Measurements from ENCODE around the gene DOP1B. TPM values are rescaled to one million over a fixed set of nuclear protein-coding genes. Genes with fewer than 3 reads are reported as not detected.

DOP1B gene
- total and polyA plus RNA-seq, 5 donors, result 1.7 to 8.1 (median 7.0) TPM

- H3K27me3 ChIP-seq (ENCODE audit: control insufficient read depth, insufficient read depth), result no peaks in the 10 kb centered on the region
- H3K4me3 ChIP-seq (ENCODE audit: low read length), result no peak overlapping the region
- no peak overlapping the region for H3K27ac ChIP-seq (ENCODE audit: low read length)
- 87% methylated on average over 7 of the region's 7 CpGs for WGBS
- ATAC-seq, result no peak
- no peak for DNase-seq
- H3K9me3 ChIP-seq (ENCODE audit: control insufficient read depth, low read length), result no peaks in the 10 kb centered on the region
- H3K4me1 ChIP-seq (ENCODE audit: control insufficient read depth, insufficient read depth, low read length), result peaks cover 5% of the 10 kb centered on the region
- intact Hi-C loops (cut with DNase I), result no loop called here
Measured at GRCh38 chr21:36175771-36176565, 19.3 kb downstream of the DOP1B start.

- Histone ChIP-seq H3K4me1 (ENCODE audit: control insufficient read depth, insufficient read depth, low read length) (no peaks in the 10 kb centered on the region), H3K27me3 (ENCODE audit: control insufficient read depth, insufficient read depth) (no peaks in the 10 kb centered on the region), H3K9me3 (ENCODE audit: control insufficient read depth, low read length) (no peaks in the 10 kb centered on the region), H3K27ac (ENCODE audit: low read length) (no peak overlapping the region), H3K4me3 (ENCODE audit: low read length) (no peak overlapping the region)
- DNase-seq, result no peak
- WGBS, result 86% methylated on average over 2 of the region's 2 CpGs
- no peak for ATAC-seq
- intact Hi-C loops (cut with DNase I), result no loop called here
Measured at GRCh38 chr21:36178349-36178748, 21.7 kb downstream of the DOP1B start.

DNA sequence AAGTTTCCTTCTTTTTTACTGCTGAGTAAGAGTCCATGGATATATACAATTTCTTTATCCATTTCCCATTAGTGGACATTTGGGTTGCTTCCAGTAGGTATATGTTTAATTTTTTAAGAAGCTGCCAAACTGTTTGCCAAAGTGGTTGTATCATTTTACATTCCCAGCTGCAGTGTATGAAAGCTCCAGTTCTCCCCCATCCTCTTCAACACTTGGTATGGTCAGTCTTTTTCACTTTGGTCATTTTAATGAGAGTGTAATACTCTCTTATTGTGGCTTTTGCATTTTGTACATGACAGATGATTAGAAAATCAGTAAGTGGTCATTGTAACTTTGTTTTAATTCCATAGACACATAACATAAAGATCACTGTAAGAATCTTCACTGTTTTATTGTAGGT lies 22.5 kb downstream of the DOP1B start:
- no peak overlapping the region for H3K4me3 ChIP-seq (ENCODE audit: low read length)
- ATAC-seq, result no peak
- no peak overlapping the region for H3K27ac ChIP-seq (ENCODE audit: low read length)
- no peaks in the 10 kb centered on the region for H3K4me1 ChIP-seq (ENCODE audit: control insufficient read depth, insufficient read depth, low read length)
- intact Hi-C loops (cut with DNase I), result no loop called here
- H3K27me3 ChIP-seq (ENCODE audit: control insufficient read depth, insufficient read depth), result no peaks in the 10 kb centered on the region
- DNase-seq, result no peak
- no peaks in the 10 kb centered on the region for H3K9me3 ChIP-seq (ENCODE audit: control insufficient read depth, low read length)

- H3K4me3 ChIP-seq (ENCODE audit: low read length), result no peak overlapping the region
- no peak overlapping the region for H3K27ac ChIP-seq (ENCODE audit: low read length)
- H3K27me3 ChIP-seq (ENCODE audit: control insufficient read depth, insufficient read depth), result no peaks in the 10 kb centered on the region
- DNase-seq, result no peak
- H3K4me1 ChIP-seq (ENCODE audit: control insufficient read depth, insufficient read depth, low read length), result no peaks in the 10 kb centered on the region
- 94% methylated on average over 5 of the region's 5 CpGs for WGBS
- no peaks in the 10 kb centered on the region for H3K9me3 ChIP-seq (ENCODE audit: control insufficient read depth, low read length)
- no peak for ATAC-seq
- intact Hi-C loops (cut with DNase I), result no loop called here
Measured at GRCh38 chr21:36180963-36181362, 24.3 kb downstream of the DOP1B start.

DNA sequence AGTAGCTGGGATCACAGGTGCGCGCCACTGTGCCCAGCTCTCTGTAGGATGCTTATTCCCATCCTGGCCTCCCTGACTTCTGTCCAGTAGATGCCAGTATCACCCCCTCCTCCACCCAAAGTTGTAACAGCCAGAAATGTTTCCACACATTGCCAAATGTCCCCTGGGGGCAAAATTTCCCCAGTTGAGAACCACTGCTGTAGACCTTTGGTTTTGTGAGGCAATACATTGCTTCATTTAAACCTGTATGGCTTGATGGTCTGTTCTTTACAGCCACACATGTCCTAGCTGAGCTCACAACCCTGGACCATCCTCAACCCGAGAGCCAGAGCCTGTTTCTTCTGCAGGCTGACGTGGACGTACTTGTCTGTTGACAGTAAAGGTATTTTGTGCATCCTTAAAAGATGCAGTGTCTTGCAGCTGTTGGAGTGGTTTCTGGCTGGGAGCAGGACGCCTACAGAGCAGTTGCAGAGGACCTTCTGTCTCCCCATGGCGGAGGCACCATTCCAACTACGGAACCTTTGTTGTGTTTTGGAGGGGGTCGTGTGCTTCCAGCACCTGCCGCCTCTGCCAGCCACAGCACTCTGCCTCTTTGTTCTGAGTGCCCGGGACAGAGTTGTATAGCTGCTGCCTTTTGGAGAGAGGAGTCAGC lies 26.6 kb downstream of the DOP1B start:
- Histone ChIP-seq H3K4me3 (ENCODE audit: low read length) (no peak overlapping the region), H3K27ac (ENCODE audit: low read length) (no peak overlapping the region), H3K4me1 (ENCODE audit: control insufficient read depth, insufficient read depth, low read length) (no peaks in the 10 kb centered on the region), H3K27me3 (ENCODE audit: control insufficient read depth, insufficient read depth) (no peaks in the 10 kb centered on the region), H3K9me3 (ENCODE audit: control insufficient read depth, low read length) (no peaks in the 10 kb centered on the region)
- DNase-seq, result no peak
- no peak for ATAC-seq
- intact Hi-C loops (cut with DNase I), result no loop called here
- WGBS, result 89% methylated on average over 11 of the region's 11 CpGs

DNA sequence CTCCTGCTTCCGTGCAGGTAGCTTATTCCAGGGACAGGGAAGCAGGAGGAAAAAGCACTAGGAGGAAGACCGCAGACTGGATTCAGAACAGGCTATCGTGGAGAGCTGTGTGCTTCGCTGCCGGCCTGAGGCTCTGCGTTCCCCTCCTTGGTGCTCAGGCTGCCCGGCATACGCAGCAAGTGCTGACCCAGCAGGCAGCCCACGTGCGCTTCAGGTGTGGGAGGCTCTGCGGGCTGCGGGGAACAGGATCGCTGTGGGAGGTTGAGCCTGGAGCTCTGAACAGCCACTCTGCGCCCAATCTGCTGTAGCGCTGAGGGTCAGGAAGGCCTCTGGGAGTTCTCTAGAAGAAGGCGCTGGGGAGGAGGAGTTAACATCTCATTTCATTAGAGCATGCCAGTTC lies 27.9 kb downstream of the DOP1B start:
- no peaks in the 10 kb centered on the region for H3K9me3 ChIP-seq (ENCODE audit: control insufficient read depth, low read length)
- intact Hi-C loops (cut with DNase I), result no loop called here
- no peaks in the 10 kb centered on the region for H3K27me3 ChIP-seq (ENCODE audit: control insufficient read depth, insufficient read depth)
- DNase-seq, result no peak
- ATAC-seq, result no peak
- H3K4me3 ChIP-seq (ENCODE audit: low read length), result no peak overlapping the region
- WGBS, result 89% methylated on average over 16 of the region's 16 CpGs
- peaks cover 2% of the 10 kb centered on the region for H3K4me1 ChIP-seq (ENCODE audit: control insufficient read depth, insufficient read depth, low read length)
- H3K27ac ChIP-seq (ENCODE audit: low read length), result no peak overlapping the region

DNA sequence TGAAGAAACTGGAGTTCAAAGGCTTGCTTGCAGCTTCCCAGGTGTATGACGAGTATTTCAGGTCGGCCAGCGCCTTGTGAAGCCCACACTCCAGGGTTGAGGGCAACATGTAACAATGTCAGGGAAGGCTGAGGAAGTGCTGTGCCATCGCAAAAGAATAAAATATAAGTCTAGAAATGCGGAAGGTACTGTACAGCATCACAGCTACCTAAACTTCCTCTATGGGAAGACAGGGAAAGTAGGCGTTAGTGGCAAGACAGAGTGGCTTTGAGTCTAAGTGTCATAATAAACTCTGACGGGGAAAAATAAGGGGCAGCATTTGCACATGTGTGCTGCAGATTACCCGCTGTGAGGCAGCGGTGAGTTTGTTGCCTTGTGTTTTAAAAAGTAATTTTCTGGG lies 28.9 kb downstream of the DOP1B start:
- ATAC-seq, result no peak
- peaks cover 2% of the 10 kb centered on the region for H3K4me1 ChIP-seq (ENCODE audit: control insufficient read depth, insufficient read depth, low read length)
- no peaks in the 10 kb centered on the region for H3K27me3 ChIP-seq (ENCODE audit: control insufficient read depth, insufficient read depth)
- H3K9me3 ChIP-seq (ENCODE audit: control insufficient read depth, low read length), result no peaks in the 10 kb centered on the region
- H3K27ac ChIP-seq (ENCODE audit: low read length), result no peak overlapping the region
- no peak for DNase-seq
- 92% methylated on average over 9 of the region's 9 CpGs for WGBS
- H3K4me3 ChIP-seq (ENCODE audit: low read length), result no peak overlapping the region
- intact Hi-C loops (cut with DNase I), result no loop called here

DNA sequence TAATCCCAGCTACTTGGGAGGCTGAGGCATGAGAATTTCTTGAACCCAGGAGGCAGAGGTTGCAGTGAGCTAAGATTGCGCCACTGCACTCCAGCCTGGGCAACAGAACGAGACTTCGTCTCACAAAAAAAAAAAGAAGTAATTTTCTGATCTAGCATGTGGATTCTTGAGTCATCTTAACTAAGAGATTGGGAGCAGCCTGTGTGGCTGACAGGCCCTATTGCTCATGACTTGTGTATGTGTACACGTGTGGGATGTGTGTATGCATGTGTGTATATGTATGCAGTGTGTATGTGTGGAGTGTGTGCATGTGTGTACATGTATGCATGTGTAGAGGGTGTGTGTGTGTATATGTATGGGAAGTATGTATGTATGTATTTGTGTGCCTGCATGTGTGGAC lies 29.5 kb downstream of the DOP1B start:
- WGBS, result 87% methylated on average over 4 of the region's 4 CpGs
- intact Hi-C loops (cut with DNase I), result no loop called here
- ATAC-seq (no peak), DNase-seq (no peak)
- Histone ChIP-seq H3K9me3 (ENCODE audit: control insufficient read depth, low read length) (no peaks in the 10 kb centered on the region), H3K4me3 (ENCODE audit: low read length) (no peak overlapping the region), H3K27me3 (ENCODE audit: control insufficient read depth, insufficient read depth) (no peaks in the 10 kb centered on the region), H3K27ac (ENCODE audit: low read length) (no peak overlapping the region), H3K4me1 (ENCODE audit: control insufficient read depth, insufficient read depth, low read length) (peaks cover 2% of the 10 kb centered on the region)

DNA sequence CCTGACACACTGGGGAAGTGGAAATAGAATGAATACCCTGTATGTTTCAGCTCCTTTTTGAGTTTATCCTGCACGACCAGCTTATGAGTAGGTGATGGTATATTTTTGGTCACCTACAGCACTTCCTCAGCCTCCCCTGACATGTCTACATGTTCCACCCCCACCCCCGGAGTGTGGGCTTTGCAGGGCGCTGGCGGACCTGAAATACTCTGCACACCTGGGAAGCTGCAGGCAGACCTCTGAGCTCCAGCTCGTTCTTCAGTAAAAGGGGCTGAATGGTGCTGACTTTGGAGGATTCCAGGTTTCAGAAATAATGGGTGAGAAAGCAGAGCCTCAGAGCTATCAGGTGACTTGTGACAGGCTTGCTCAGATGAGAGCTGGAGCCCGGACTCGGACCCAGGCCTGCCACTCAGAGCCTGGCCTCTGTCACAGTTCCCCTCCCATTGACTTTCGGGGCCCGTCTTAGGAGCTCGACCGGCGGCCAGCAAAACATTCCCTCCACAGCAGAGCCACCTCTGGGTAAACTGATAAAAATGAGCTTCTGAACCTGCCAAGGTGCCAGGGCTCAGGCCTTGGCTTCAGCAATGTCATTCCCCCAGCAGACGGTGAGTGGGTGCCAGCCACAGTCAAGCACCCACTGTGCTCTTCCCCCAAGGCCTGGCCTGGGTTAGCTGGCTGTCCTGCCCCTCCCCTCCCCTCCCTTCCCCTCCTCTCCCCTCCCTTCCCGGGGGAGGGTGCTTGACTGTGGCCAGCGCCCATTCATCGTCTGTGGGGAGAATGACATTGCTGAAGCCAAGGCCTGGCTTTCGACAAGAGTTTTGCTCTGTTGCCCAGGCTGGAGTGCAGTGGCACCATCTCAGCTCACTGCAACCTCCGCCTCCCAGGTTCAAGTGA lies 30.1 kb downstream of the DOP1B start:
- ATAC-seq, result peak; percentile 20 to 69
- Histone ChIP-seq H3K27me3 (ENCODE audit: control insufficient read depth, insufficient read depth) (no peaks in the 10 kb centered on the region), H3K9me3 (ENCODE audit: control insufficient read depth, low read length) (no peaks in the 10 kb centered on the region), H3K4me1 (ENCODE audit: control insufficient read depth, insufficient read depth, low read length) (peaks cover 2% of the 10 kb centered on the region), H3K4me3 (ENCODE audit: low read length) (no peak overlapping the region), H3K27ac (ENCODE audit: low read length) (peak overlapping the region; percentile 22)
- intact Hi-C loops (cut with DNase I), result no loop called here
- 71% methylated on average over 18 of the region's 18 CpGs for WGBS
- DNase-seq, result peak in 1 of 3 donors; percentile 61

DNA sequence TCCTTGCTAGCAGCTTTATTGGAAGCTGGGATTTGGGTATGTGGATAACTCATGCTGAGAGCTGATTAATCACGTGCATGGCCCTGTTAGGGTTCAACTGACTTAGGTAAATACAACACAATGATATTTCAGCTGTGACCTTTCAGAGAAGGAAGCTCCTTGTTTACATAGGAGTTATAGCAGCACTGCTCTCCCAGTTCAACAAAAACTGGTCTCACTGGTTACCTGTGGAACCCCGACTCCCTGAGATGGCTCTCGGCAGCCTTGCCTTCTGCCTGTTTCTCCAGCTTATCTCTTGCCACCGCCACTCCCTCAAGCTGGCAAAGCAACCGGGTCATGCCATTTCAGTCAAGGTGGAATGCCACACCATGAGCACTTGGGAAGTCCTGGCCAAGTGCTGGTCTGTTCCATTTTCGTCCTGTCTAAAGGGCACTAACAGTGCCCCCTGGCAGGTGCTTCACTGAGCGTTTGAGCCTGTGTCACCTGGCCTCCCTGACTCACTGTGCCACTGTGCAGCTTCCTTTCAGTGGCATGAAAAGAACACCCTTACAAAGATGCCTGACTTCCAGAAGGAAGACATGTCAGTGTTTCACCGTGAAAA lies 31.6 kb downstream of the DOP1B start:
- Histone ChIP-seq H3K9me3 (ENCODE audit: control insufficient read depth, low read length) (no peaks in the 10 kb centered on the region), H3K4me1 (ENCODE audit: control insufficient read depth, insufficient read depth, low read length) (peaks cover 2% of the 10 kb centered on the region), H3K27me3 (ENCODE audit: control insufficient read depth, insufficient read depth) (no peaks in the 10 kb centered on the region), H3K27ac (ENCODE audit: low read length) (no peak overlapping the region), H3K4me3 (ENCODE audit: low read length) (no peak overlapping the region)
- DNase-seq, result peak in 1 of 3 donors; percentile 54
- intact Hi-C loops (cut with DNase I), result no loop called here
- 50% methylated on average over 8 of the region's 8 CpGs for WGBS
- ATAC-seq, result peak; percentile 63 to 66

All from right cardiac atrium (tissue), 5 donors.